PC-9 (cell line): ENCODE data around the gene TMEM63C. TPM values are rescaled to one million over a fixed set of nuclear protein-coding genes. Genes with fewer than 3 reads are reported as not detected.

ENCODE experiments used
- BruUV-seq: library from RNA; stranded (reverse); fragments of 400-500 nt; replicated peaks from 2 replicates; lab custom pipeline; 2021; lab: Mats Ljungman, UMichigan
- CTCF ChIA-PET: fragments of 300-600 bp; sonication (Branson Sonifier 250); formaldehyde crosslinking; loops from one replicate; lab custom pipeline; 2022; ENCODE audit warnings: antibody characterized with exemption; lab: Charles Lee
- POLR2A ChIA-PET: fragments of 300-600 bp; sonication (Branson Sonifier 250); formaldehyde crosslinking; loops from one replicate; lab custom pipeline; 2022; ENCODE audit warnings: antibody characterized with exemption; ENCODE audit not compliant: unreplicated experiment; lab: Charles Lee
- DNase-seq, 2 experiments: peaks; one replicate each; pipeline versions ENCODE4 v3.0.0 to v3.0.0-alpha.2; 2015 to 2022; ENCODE audit warnings: mixed read lengths in 1 of 2
- H2AFZ ChIP-seq: fragments of 200-600 bp; sonication (generic); 2 replicates; pipeline ENCODE4 v1.8.1; 2017; ENCODE audit warnings: antibody characterized with exemption
- H3F3A ChIP-seq: fragments of 200-600 bp; sonication (generic); 2 replicates; pipeline ENCODE4 v1.8.1; 2017; ENCODE audit warnings: antibody characterized with exemption, mild to moderate bottlenecking, low read depth; ENCODE audit not compliant: insufficient read depth
- H3K27ac ChIP-seq: fragments of 200-600 bp; sonication (generic); 2 replicates; pipeline ENCODE4 v1.6.1; 2016; ENCODE audit warnings: mixed run types
- H3K27me3 ChIP-seq: fragments of 200-600 bp; sonication (generic); 2 replicates; pipeline ENCODE4 v1.6.1; 2016; ENCODE audit warnings: low read depth, mixed run types; ENCODE audit not compliant: insufficient read depth
- H3K36me3 ChIP-seq: fragments of 200-600 bp; sonication (generic); 2 replicates; pipeline ENCODE4 v1.6.1; 2016; ENCODE audit warnings: low read depth, mixed run types
- H3K4me1 ChIP-seq: fragments of 200-600 bp; sonication (generic); replicated peaks from 2 replicates; pipeline ENCODE4 v1.6.1; 2016; ENCODE audit warnings: mixed run types; ENCODE audit not compliant: insufficient read depth
- H3K4me2 ChIP-seq: fragments of 200-600 bp; sonication (generic); 2 replicates; pipeline ENCODE4 v1.6.1; 2017; ENCODE audit warnings: mixed run types
- H3K4me3 ChIP-seq: fragments of 200-600 bp; sonication (generic); 2 replicates; pipeline ENCODE4 v1.6.1; 2016; ENCODE audit warnings: mixed run types
- H3K79me2 ChIP-seq: fragments of 200-600 bp; sonication (generic); 2 replicates; pipeline ENCODE4 v1.6.1; 2017; ENCODE audit warnings: low read depth, mixed run types
- H3K9me2 ChIP-seq: fragments of 200-600 bp; sonication (generic); 2 replicates; pipeline ENCODE4 v1.8.1; 2017; ENCODE audit warnings: mild to moderate bottlenecking; ENCODE audit not compliant: insufficient read depth
- H3K9me3 ChIP-seq: fragments of 200-600 bp; sonication (generic); 2 replicates; pipeline ENCODE4 v1.8.1; 2016; ENCODE audit warnings: low read depth; ENCODE audit not compliant: insufficient read depth
- H4K20me1 ChIP-seq: fragments of 200-600 bp; sonication (generic); 2 replicates; pipeline ENCODE4 v1.8.1; 2017; ENCODE audit not compliant: insufficient read depth
- CTCF ChIP-seq: fragments of 200-600 bp; sonication (generic); conservative IDR thresholded peaks from 2 replicates; pipeline ENCODE4 v1.6.1; 2017; ENCODE audit warnings: mixed run types, antibody characterized with exemption, mild to moderate bottlenecking, moderate library complexity
- EZH2 ChIP-seq: fragments of 200-600 bp; sonication (generic); IDR thresholded peaks from 2 replicates; pipeline ENCODE4 v1.8.0; 2017; ENCODE audit warnings: antibody characterized with exemption, low read depth
- intact Hi-C: fragments of 100-400 bp; cut with micrococcal nuclease; formaldehyde crosslinking; loops from one replicate; pipeline ENCODE4 v1.10.0; 2022; ENCODE audit not compliant: unreplicated experiment
- total RNA-seq: library from RNA; stranded (reverse); gene quantifications from 2 replicates; pipeline ENCODE4 v1.2.3, GENCODE V29; 2021

TMEM63C gene
- total RNA-seq, 1 experiment from 2014 or later: 2.2 TPM

GRCh38 chr14:77222546-77223225, 41.1 kb downstream of the TMEM63C start:
- no peaks in the 10 kb centered on the region for H3F3A ChIP-seq
- H4K20me1 ChIP-seq: no peaks in the 10 kb centered on the region
- intact Hi-C loops: no loop called here
- ChIA-PET POLR2A (no interaction called here), CTCF (no interaction called here)
- no peaks in the 10 kb centered on the region for H3K79me2 ChIP-seq
- BruUV-seq: no TSS peak
- H3K36me3 ChIP-seq: no peaks in the 10 kb centered on the region
- H3K4me2 ChIP-seq: no peak overlapping the region
- no peak for DNase-seq
- no peaks in the 10 kb centered on the region for H3K9me3 ChIP-seq
- H3K9me2 ChIP-seq: no peaks in the 10 kb centered on the region
- H3K27me3 ChIP-seq: peaks cover 84% of the 10 kb centered on the region
- H3K27ac ChIP-seq: no peak overlapping the region
- H3K4me1 ChIP-seq: no peaks in the 10 kb centered on the region
- no peak overlapping the region for H2AFZ ChIP-seq
- TF ChIP-seq CTCF (no peak), EZH2 (no peak)
- H3K4me3 ChIP-seq: no peak overlapping the region

GRCh38 chr14:77224212-77224611, 42.6 kb downstream of the TMEM63C start:
- H3K79me2 ChIP-seq: no peaks in the 10 kb centered on the region
- POLR2A ChIA-PET: no interaction called here
- no peak for DNase-seq
- H3F3A ChIP-seq: no peaks in the 10 kb centered on the region
- CTCF ChIA-PET: interaction anchor here (0.6 kb wide), 1 partner anchor 601 kb away, joined by 4 read pairs; no protein-coding TSS in a partner anchor
- no peaks in the 10 kb centered on the region for H4K20me1 ChIP-seq
- H2AFZ ChIP-seq: no peak overlapping the region
- TF ChIP-seq CTCF: no peak
- no peak for TF ChIP-seq EZH2
- no peak overlapping the region for H3K27ac ChIP-seq
- H3K4me3 ChIP-seq: no peak overlapping the region
- intact Hi-C loops: no loop called here
- H3K4me2 ChIP-seq: no peak overlapping the region
- no peaks in the 10 kb centered on the region for H3K9me3 ChIP-seq
- no peaks in the 10 kb centered on the region for H3K9me2 ChIP-seq
- peaks cover 84% of the 10 kb centered on the region for H3K27me3 ChIP-seq
- no peaks in the 10 kb centered on the region for H3K4me1 ChIP-seq
- no TSS peak for BruUV-seq
- H3K36me3 ChIP-seq: no peaks in the 10 kb centered on the region

- no peaks in the 10 kb centered on the region for H3K4me1 ChIP-seq
- H2AFZ ChIP-seq: no peak overlapping the region
- no peak overlapping the region for H3K4me3 ChIP-seq
- POLR2A ChIA-PET: no interaction called here
- CTCF ChIA-PET: no interaction called here
- H3K9me2 ChIP-seq: no peaks in the 10 kb centered on the region
- TF ChIP-seq CTCF (no peak), EZH2 (no peak)
- no TSS peak for BruUV-seq
- no peak for DNase-seq
- no peaks in the 10 kb centered on the region for H3K9me3 ChIP-seq
- no peaks in the 10 kb centered on the region for H3K36me3 ChIP-seq
- H3K27ac ChIP-seq: no peak overlapping the region
- H3K79me2 ChIP-seq: no peaks in the 10 kb centered on the region
- no peaks in the 10 kb centered on the region for H3F3A ChIP-seq
- H3K27me3 ChIP-seq: peaks cover 81% of the 10 kb centered on the region
- intact Hi-C loops: no loop called here
- H3K4me2 ChIP-seq: no peak overlapping the region
- no peaks in the 10 kb centered on the region for H4K20me1 ChIP-seq
Measured at GRCh38 chr14:77225254-77225653, 43.7 kb downstream of the TMEM63C start.
